ENCODE data around the gene SCN2A.

- no peak for TF ChIP-seq GATA3 (IDR thresholded peaks at IDR 0.05; ENCODE audit: low read depth, low read length)
- no peak; the same call in 1 of the 2 replicates for TF ChIP-seq GATA2 (IDR thresholded peaks at IDR 0.05; ENCODE audit: low read depth, low read length)
Observed at GRCh38 chr2:165406173-165406572, 167.0 kb downstream of the SCN2A start.

Measured in SH-SY5Y (cell line).